ENCODE results near the gene SLC35G2.

DNA sequence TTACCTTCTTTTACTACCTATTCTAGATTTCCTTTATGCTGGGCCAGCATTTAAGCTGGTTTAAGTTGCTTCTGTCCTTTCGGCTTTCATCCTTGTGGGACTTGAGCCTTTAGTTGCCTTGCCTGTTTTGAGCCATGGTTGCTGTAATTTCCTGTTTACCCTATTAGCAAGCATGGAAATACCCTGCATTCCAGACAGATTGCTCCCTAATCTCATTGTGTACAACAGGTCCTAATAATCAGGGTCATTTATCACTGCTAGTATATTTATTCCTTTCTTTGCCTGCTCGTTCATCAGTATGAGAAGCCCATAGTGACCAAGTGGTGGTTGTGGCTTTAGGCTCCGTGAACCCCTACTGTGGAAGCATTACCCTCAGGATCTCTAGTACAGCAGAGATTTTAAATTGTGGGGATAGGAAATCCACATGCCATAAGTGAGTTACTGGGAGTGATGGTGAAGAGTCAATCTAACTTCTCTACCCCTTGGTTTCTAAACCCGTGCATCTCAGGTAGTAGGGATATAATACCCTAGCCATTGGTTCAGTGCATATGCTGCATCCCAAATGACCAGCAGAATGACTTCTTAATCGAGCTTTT is 75.0 kb downstream of the SLC35G2 start:
- TF ChIP-seq POLR2A (IDR thresholded peaks at IDR 0.05; ENCODE audit: low read depth) (no peak), POLR2AphosphoS5 (IDR thresholded peaks at IDR 0.05) (no peak)
- TF ChIP-seq, protein P1, sequence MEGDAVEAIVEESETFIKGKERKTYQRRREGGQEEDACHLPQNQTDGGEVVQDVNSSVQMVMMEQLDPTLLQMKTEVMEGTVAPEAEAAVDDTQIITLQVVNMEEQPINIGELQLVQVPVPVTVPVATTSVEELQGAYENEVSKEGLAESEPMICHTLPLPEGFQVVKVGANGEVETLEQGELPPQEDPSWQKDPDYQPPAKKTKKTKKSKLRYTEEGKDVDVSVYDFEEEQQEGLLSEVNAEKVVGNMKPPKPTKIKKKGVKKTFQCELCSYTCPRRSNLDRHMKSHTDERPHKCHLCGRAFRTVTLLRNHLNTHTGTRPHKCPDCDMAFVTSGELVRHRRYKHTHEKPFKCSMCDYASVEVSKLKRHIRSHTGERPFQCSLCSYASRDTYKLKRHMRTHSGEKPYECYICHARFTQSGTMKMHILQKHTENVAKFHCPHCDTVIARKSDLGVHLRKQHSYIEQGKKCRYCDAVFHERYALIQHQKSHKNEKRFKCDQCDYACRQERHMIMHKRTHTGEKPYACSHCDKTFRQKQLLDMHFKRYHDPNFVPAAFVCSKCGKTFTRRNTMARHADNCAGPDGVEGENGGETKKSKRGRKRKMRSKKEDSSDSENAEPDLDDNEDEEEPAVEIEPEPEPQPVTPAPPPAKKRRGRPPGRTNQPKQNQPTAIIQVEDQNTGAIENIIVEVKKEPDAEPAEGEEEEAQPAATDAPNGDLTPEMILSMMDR (IDR thresholded peaks at IDR 0.05): no peak
